Activated CD4-positive, alpha-beta T cell treated with anti-CD3 and anti-CD28 coated beads, Interleukin-2, Interleukin-4, amounts not matched to agents 100 ng/mL and 50 ng/mL, durations not matched to agents 16 hours and 8 hours (primary cell): ENCODE measurements around the gene IGLL5.
"Not testable (repeated sequence)": the region's sequence is repeated elsewhere in the genome, so short reads cannot be mapped to it uniquely, and the experiment has no call there.

Source experiments
- DNase-seq: peaks from one replicate; pipeline ENCODE4 v3.0.0-alpha.2; 2020; ENCODE audit warnings: low spot score

The IGLL5 gene

GRCh38 chr22:22884010-22884887, 3.4 kb upstream of the IGLL5 start:
- DNase-seq, result peak; percentile 71

DNA sequence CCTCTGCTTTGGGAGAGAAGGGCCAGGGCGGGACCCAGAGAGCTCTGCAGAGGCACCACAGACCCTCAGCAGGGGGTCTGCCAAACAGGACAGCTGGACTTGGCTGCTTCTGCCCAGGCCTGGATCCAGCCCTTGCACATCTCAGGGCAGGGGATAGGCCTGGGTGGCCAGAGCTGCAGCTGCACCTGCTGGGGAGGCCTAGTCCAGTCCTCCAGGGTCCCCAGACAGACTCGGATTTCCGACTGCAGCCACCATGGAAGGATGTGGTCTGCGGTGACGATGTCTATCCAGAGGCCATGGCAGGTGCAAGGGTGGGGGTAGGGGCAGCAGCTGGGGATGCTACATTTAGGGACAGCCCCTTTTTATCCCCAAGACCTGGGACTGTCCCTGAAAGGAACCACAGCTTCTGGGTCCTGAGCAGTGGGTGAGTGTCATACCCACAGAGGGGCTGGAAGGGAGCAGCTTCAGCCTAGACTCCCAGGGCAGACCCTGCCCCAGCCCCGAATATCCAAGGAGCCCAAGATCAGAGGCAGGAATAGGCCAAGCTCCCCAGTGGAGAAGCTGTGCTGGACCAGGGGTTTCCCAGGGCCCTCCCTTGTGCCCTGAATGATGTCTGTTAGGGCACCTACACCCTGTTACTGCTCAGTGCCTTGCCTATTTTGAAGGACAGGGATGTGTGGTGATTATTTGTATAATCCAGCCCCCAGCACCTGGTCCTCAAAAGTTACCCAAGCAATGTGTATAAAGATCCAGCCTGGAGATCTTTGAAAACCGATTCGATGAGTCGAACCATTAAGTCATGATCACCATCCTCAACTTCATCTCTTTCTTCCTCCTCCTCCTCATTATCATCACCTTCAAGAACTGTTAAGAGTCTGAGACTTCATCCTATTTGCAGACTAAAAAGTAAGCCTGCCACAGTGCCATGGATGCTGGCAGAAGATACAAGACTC, 2.5 kb upstream of the IGLL5 start:
- peak; percentile 58 for DNase-seq

DNA sequence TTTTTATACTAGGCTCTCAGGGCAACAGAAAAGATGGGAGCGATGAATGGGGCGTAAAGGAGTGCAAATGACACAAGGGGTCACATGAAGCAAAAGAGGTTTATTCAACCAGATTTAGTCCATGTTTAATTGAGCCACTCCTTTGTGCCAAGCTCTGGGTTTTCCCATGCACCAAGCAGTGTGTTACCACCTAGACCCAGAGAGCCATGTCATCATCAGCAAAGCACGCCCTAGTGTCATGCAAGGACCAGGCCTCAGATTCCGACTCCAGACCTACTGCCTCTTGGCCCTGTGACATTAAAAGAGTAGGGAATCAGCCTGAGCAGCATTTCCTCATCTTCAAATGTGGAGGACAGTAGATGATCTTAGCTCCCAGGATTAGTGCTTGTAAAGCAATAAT, 1.1 kb upstream of the IGLL5 start:
- DNase-seq, result no peak

- DNase-seq, result no peak
These were observed 1.1 kb downstream of the IGLL5 start for GRCh38 chr22:22888571-22889353.

- DNase-seq, result no peak
These were observed 2.5 kb downstream of the IGLL5 start for GRCh38 chr22:22890085-22890484.

- DNase-seq, result no peak
These were observed 3.6 kb downstream of the IGLL5 start for GRCh38 chr22:22891139-22891621.

DNA sequence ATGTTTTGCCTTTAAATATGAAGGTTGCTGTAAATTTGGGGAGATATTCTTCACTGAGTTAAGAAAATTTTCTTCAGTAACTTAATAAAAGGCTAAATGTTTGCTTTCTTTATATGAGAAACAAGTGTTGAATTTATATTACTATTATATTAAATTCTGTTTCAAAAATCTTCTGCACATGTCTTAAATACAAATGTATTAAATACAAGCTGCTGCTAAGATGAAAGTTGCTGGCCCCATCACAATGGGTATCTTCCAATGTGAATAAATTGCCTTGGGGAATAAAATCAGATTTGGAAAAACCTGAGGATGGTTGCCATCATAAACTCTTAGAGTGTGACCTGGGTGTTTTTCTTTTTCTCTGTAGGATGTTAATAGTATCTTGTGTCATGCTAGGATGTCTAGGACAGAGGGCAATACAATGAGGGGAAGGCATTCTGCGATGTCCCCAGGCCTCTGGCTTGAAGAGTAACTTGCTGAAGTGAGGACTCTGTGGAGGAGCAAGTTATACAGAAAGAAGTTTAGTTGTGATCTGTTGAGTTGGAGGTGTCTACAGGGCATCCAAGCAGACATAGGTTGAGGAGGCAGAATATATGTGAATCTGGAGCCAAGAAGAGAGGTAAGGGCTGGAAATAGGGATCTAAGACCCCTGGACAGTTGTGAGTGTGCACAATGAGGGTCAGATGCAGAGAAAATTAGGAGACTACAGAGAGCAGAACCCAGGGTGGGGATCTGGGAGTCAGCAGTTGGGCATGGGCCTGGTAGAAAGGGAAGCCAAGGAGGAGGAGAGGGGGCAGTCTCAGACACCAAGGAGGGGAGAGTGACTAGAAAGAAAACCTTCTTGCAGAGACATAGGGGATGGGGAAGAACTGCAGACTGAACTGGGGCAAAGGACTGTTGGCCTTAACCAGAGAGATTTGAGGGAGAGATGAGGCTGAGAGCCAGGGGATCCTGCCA, 4.8 kb downstream of the IGLL5 start:
- DNase-seq, result no peak

- no peak for DNase-seq
These were observed 5.6 kb downstream of the IGLL5 start for GRCh38 chr22:22893077-22893805.

GRCh38 chr22:22893891-22894739, 6.5 kb downstream of the IGLL5 start:
- no peak for DNase-seq

- no peak for DNase-seq
These were observed 7.4 kb downstream of the IGLL5 start for GRCh38 chr22:22894740-22895731.

DNA sequence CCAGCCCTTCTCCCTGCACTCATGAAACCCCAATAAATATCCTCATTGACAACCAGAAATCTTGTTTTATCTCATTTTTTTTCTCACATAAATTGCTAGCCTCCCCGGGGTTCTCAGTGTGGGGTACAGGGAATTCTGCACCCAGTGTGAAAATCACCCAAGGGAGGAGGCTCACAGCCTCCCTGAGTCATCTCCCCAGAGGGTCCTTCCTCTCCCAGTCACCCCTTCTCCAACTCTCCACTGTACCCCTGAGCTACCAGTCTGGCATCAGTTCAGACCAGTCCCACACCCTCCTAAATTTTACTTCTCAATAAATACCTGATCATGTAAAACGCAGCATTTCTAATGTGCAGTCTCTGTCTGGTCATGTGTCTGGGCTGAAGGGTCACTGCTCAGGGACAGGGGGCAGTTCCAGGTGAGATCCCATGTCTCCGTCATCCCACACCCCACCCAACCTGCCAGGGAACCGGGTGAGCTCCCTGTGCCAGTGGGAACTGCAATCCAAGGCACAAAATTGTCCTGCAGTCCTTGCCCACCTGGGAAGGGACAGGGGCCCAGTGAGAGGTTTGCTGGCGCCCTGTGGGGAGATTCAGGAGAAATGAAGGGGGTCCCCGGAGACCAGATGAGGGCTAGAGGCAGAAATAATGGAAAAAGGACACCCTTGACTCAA, 8.3 kb downstream of the IGLL5 start:
- DNase-seq, result no peak

DNA sequence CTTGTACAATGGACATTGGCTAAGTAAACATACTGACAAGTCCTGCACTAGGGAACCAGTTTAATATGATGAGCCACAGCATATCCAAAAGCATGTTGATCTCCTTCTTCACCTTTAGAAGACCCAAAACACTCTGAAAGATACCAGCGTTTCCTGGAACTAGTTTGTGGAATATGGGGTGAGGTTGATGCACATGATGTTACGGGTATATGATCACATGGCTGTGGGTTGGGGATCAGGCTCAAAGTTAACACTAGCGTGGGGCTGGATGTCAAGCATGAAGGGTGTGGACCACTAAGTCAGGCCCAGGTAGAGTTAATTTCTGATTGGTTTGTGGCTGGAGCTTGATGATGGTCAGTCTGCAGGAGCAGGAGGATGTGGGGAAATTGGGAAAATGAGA, 9.0 kb downstream of the IGLL5 start:
- DNase-seq, result no peak

DNA sequence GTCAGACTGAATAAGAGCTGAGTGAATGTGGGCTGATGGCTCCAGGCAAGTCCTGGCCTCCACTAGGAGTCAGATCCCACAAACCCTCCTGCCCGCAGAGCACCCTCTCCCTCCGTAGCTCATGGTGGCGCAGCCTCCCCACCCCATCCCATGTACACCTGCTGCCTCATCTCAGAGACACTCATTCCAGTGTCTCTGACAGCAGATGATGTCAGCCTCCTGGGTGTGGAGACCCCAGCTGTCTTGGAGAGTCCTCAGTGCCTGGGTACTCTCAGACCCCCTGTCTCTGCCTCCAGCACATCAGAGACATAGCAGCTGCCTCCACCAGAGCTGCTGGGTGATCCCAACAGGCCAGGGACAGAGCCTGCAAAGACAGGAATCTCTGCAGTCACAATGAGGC, 9.5 kb downstream of the IGLL5 start:
- DNase-seq, result no peak

DNA sequence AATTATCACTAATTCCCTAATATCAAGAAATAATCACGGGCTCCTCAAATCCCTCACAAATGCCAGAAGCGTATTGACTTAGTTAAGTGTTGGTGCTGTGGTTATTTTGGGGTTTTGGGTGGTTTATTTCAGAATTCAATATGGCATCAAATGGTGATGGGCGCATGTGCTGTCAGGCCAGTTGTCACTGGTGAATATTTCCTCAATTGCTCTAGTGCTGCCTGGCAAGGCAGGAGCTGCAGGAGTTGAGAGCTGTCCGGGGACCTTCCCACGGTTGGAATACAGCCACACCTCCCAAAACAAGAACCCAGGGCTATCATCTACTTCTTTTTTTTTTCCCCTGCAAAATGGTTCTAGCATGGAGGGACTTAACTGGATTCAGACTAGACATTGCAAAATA, 10.3 kb downstream of the IGLL5 start:
- no peak for DNase-seq

DNA sequence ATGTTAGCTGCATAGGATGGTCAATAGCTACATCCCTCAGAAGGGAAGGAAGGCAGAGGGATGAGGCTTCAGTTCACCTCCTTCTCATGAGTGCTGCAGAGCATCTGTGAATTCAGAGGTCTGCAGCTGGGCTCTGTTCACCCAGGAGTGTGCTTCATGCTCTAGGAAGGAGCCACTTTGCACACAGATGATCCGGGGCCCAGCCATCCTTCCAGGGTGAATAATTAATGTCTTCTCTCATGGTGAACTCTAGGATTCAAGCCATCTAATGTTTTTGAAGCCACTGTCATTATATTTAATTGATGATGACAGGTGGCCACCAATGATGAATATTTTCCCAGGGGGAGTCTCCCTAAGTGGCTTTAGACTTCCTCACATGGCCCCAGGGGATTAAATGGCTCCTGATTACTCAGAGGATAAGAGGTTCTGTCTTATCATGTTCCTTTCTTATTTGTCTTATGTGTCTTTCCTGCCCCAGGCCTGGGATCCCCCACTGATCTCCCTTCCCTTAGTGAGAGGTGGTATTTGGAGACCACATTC, 10.9 kb downstream of the IGLL5 start:
- not testable (repeated sequence) for DNase-seq

- not testable (repeated sequence) for DNase-seq
These were observed 11.9 kb downstream of the IGLL5 start for GRCh38 chr22:22899342-22900080.
